Measurements from ENCODE around the gene ABCG8. TPM values are rescaled to one million over a fixed set of nuclear protein-coding genes. Genes with fewer than 3 reads are reported as not detected.
A peak's percentile ranks its signal among the peaks of the same experiment; 100 is the strongest.

ABCG8 gene
- total RNA-seq, 1 experiment from 2014 or later, result not detected

DNA sequence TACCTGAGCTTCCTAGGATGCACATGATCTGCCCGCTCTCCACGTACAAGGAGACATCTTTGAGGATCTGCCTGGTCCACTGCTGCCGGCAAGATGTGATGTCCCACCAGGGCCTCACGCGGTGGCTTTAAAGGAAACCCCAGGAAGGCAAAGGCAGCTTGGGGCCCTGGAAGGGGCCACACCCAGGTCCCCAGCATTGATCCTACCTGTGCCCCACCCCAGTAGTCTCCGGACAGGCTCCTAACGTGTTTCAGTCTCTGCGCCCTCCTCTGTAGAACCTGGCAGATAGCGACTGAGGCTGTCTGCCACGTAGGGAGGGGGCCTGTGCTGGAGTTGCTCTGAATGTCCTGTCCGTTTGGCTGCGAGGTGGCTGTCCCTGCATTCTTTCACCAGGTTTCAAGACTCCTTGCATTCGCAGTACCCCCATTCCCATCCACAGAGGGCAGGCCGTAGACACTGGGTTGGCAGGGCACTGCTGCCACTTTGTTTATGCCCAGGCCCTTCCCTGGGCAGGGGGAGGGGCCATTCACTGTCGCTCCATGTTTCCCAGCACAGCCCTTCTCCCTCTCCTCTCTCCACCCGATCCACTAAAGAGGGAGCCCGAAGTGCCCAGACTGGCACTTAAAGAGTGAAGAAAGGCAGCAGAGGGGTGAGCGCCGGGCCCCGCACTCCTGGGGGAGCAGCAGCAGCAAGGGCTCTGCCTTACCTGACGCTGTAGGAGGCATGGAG is 776 bp upstream of the ABCG8 start:
- Histone ChIP-seq H3K9me3 (replicated peaks) (no peaks in the 10 kb centered on the region), H3K27ac (no peak overlapping the region), H3K36me3 (no peaks in the 10 kb centered on the region), H3K4me3 (no peak overlapping the region), H3K27me3 (replicated peaks) (peaks cover 11% of the 10 kb centered on the region; the same call in 1 of the 2 replicates), H3K4me1 (replicated peaks) (no peaks in the 10 kb centered on the region)
- peak in 1 of 2 experiments; percentile 29 for DNase-seq (ENCODE audit: low read depth in 1 of 2, low spot score in 2 of 2)

- H3K4me1 ChIP-seq (replicated peaks), result no peaks in the 10 kb centered on the region
- H3K27me3 ChIP-seq (replicated peaks), result peaks cover 8% of the 10 kb centered on the region
- no peaks in the 10 kb centered on the region for H3K36me3 ChIP-seq
- peak in 1 of 2 experiments; percentile 22 for DNase-seq (ENCODE audit: low read depth in 1 of 2, low spot score in 2 of 2)
- no peak overlapping the region for H3K27ac ChIP-seq
- no peaks in the 10 kb centered on the region for H3K9me3 ChIP-seq (replicated peaks)
- H3K4me3 ChIP-seq, result no peak overlapping the region
These were observed 1.2 kb downstream of the ABCG8 start for GRCh38 chr2:43839776-43840564.

- H3K27me3 ChIP-seq (replicated peaks), result peaks cover 8% of the 10 kb centered on the region; the same call in 1 of the 2 replicates
- no peak for DNase-seq (ENCODE audit: low read depth in 1 of 2, low spot score in 2 of 2)
- H3K36me3 ChIP-seq, result no peaks in the 10 kb centered on the region
These were observed 2.2 kb downstream of the ABCG8 start for GRCh38 chr2:43840965-43841364.

DNA sequence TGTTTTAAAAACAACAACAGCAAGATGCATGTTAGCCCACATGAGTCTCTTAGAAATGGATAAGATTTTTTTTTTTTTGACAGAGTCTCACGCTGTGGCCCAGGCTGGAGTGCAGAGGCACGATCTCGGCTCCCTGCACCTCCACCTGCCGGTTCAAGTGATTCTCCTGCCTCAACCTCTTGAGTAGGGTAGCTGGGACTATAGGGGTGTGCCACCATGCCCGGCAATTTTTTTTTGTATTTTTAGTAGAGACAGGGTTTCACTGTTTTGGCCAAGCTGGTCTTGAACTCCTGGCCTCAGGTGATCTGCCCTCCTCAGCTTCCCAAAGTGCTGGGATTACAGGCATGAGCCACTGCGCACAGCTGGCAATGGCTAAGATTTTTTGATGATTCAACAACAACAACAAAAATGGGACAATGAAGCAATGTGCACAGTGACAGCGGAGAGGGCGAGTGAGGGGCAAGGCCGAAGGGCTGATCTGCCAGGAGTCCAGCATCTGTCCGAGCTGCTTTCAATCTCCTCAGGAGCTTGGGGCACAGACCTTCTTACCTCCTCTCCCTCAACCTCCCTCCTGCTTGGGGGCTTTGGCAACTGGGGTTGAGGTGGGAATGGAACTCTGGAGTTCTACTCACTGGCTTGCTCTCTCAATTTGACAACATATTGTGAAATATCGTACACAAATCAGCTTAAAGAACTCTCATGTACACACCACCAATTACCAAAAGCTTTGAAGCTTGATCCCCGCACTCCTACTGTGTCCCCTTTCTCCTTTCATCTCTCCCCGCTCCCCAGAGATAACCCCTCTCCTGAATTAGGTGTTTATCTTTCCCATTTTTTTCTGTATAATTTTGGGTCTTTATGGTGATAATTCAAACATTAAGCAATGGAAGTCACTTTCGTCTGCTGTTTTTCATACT is 3.4 kb downstream of the ABCG8 start:
- H3K27ac ChIP-seq, result no peak overlapping the region
- no peaks in the 10 kb centered on the region for H3K36me3 ChIP-seq
- no peak for DNase-seq (ENCODE audit: low read depth in 1 of 2, low spot score in 2 of 2)
- H3K27me3 ChIP-seq (replicated peaks), result peaks cover 8% of the 10 kb centered on the region; the same call in 1 of the 2 replicates
- no peaks in the 10 kb centered on the region for H3K4me1 ChIP-seq (replicated peaks)
- no peaks in the 10 kb centered on the region for H3K9me3 ChIP-seq (replicated peaks)
- no peak overlapping the region for H3K4me3 ChIP-seq

More at GRCh38 chr2:43840965-43841364, 2.2 kb downstream of the ABCG8 start:
- Histone ChIP-seq H3K9me3 (replicated peaks) (no peaks in the 10 kb centered on the region), H3K4me1 (replicated peaks) (no peaks in the 10 kb centered on the region), H3K4me3 (no peak overlapping the region), H3K27ac (no peak overlapping the region)

DNA sequence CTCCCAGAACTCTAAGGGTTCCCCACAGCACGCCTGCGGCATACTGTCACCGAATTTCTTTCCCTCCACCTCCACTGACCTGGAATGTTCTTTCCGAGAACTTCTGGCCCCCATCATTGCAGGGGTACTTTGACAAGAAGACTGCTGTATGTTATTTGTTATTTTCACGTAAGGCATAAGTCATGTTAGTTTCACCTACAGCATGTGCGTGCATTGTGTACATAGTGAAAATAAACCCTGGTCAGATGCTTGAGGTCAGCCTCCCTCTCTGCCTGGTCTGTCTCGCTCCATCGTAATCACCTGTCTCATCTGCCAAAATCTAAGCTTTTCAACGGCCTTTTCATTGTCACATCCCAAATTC is 4.1 kb downstream of the ABCG8 start:
- H3K4me3 ChIP-seq, result no peak overlapping the region
- no peaks in the 10 kb centered on the region for H3K36me3 ChIP-seq
- H3K4me1 ChIP-seq (replicated peaks), result no peaks in the 10 kb centered on the region
- no peaks in the 10 kb centered on the region for H3K9me3 ChIP-seq (replicated peaks)
- no peak for DNase-seq (ENCODE audit: low read depth in 1 of 2, low spot score in 2 of 2)
- H3K27ac ChIP-seq, result no peak overlapping the region
- peaks cover 8% of the 10 kb centered on the region; the same call in 1 of the 2 replicates for H3K27me3 ChIP-seq (replicated peaks)

GRCh38 chr2:43845181-43845580 is 6.4 kb downstream of the ABCG8 start:
- no peak overlapping the region for H3K27ac ChIP-seq
- no peaks in the 10 kb centered on the region for H3K36me3 ChIP-seq
- no peaks in the 10 kb centered on the region for H3K9me3 ChIP-seq (replicated peaks)
- H3K4me3 ChIP-seq, result no peak overlapping the region
- no peak for DNase-seq (ENCODE audit: low read depth in 1 of 2, low spot score in 2 of 2)
- no peaks in the 10 kb centered on the region; the same call in 1 of the 2 replicates for H3K4me1 ChIP-seq (replicated peaks)
- H3K27me3 ChIP-seq (replicated peaks), result peaks cover 8% of the 10 kb centered on the region; the same call in 1 of the 2 replicates

DNA sequence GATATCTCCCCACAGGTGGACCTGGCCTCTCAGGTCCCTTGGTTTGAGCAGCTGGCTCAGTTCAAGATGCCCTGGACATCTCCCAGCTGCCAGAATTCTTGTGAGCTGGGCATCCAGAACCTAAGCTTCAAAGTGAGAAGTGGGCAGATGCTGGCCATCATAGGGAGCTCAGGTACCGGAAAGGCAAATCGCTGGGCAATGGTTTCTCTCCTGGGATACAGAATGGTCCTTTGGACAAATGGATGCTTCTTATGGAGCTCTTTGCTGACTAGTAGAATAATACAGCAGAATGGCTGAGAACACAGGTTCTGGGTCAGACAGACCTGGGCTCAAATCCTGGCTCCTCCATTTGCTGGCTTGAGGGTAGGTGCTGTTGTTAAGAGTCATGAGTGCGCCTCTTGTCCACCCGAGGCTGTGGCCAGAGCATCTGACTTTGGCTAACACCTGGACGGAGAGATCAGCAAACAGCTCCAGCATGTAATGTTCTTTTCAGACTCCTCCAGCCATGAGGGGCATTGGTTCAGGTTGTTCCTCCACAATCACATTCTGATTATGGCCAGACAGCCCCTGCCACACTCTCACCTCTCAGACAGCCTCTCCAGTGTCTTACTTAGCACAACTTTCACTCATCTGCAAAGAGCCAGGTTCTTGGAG is 7.5 kb downstream of the ABCG8 start:
- Histone ChIP-seq H3K4me3 (no peak overlapping the region), H3K36me3 (no peaks in the 10 kb centered on the region), H3K4me1 (replicated peaks) (no peaks in the 10 kb centered on the region; the same call in 1 of the 2 replicates), H3K9me3 (replicated peaks) (no peaks in the 10 kb centered on the region), H3K27me3 (replicated peaks) (peaks cover 8% of the 10 kb centered on the region; the same call in 1 of the 2 replicates), H3K27ac (no peak overlapping the region)
- no peak for DNase-seq (ENCODE audit: low read depth in 1 of 2, low spot score in 2 of 2)

GRCh38 chr2:43848214-43848613 is 9.4 kb downstream of the ABCG8 start:
- no peak overlapping the region for H3K27ac ChIP-seq
- H3K27me3 ChIP-seq (replicated peaks), result peaks cover 3% of the 10 kb centered on the region; the same call in 1 of the 2 replicates
- H3K4me3 ChIP-seq, result no peak overlapping the region
- no peaks in the 10 kb centered on the region for H3K36me3 ChIP-seq
- H3K9me3 ChIP-seq (replicated peaks), result no peaks in the 10 kb centered on the region
- no peaks in the 10 kb centered on the region; the same call in 1 of the 2 replicates for H3K4me1 ChIP-seq (replicated peaks)
- peak in 1 of 2 experiments; percentile 7 for DNase-seq (ENCODE audit: low read depth in 1 of 2, low spot score in 2 of 2)

- H3K27ac ChIP-seq, result no peak overlapping the region
- no peaks in the 10 kb centered on the region for H3K9me3 ChIP-seq (replicated peaks)
- H3K4me3 ChIP-seq, result no peak overlapping the region
- peaks cover 11% of the 10 kb centered on the region for H3K27me3 ChIP-seq (replicated peaks)
- no peak for DNase-seq (ENCODE audit: low read depth in 1 of 2, low spot score in 2 of 2)
- no peaks in the 10 kb centered on the region; the same call in 1 of the 2 replicates for H3K4me1 ChIP-seq (replicated peaks)
- H3K36me3 ChIP-seq, result no peaks in the 10 kb centered on the region
These were observed 12.5 kb downstream of the ABCG8 start for GRCh38 chr2:43851011-43851980.

- DNase-seq (ENCODE audit: low read depth in 1 of 2, low spot score in 2 of 2), result no peak
- H3K9me3 ChIP-seq (replicated peaks), result no peaks in the 10 kb centered on the region
- H3K27ac ChIP-seq, result no peak overlapping the region
- peaks cover 16% of the 10 kb centered on the region for H3K27me3 ChIP-seq (replicated peaks)
- H3K4me3 ChIP-seq, result no peak overlapping the region
- no peaks in the 10 kb centered on the region for H3K36me3 ChIP-seq
- H3K4me1 ChIP-seq (replicated peaks), result no peaks in the 10 kb centered on the region; the same call in 1 of the 2 replicates
These were observed 13.5 kb downstream of the ABCG8 start for GRCh38 chr2:43852196-43852730.

- no peak for DNase-seq (ENCODE audit: low read depth in 1 of 2, low spot score in 2 of 2)
- Histone ChIP-seq H3K36me3 (no peaks in the 10 kb centered on the region), H3K27ac (no peak overlapping the region), H3K27me3 (replicated peaks) (peaks cover 27% of the 10 kb centered on the region), H3K4me3 (no peak overlapping the region), H3K9me3 (replicated peaks) (no peaks in the 10 kb centered on the region), H3K4me1 (replicated peaks) (no peaks in the 10 kb centered on the region)
These were observed 14.6 kb downstream of the ABCG8 start for GRCh38 chr2:43853141-43854081.

Measured in SJSA1 (cell line).